Small intestine (tissue), 7 donors: ENCODE results near the gene MMP8. TPM values are rescaled to one million over a fixed set of nuclear protein-coding genes. Genes with fewer than 3 reads are reported as not detected.

ENCODE experiments used
- DNase-seq, 2 donors: peaks; one replicate each; pipeline versions ENCODE4 v3.0.0 to v3.0.0-alpha.2; 2013
- FAIRE-seq: peaks from 2 replicates; lab custom pipeline; 2012; peaks lifted over from hg19 to GRCh38; lab: Jason Lieb, UNC
- H3K27ac ChIP-seq, 3 donors: one replicate each; pipeline ENCODE4 v1.5.1; 2013; ENCODE audit warnings: low read length in 2 of 3, mild to moderate bottlenecking in 2 of 3, control low read depth in 1 of 3, inconsistent platforms in 1 of 3, low read depth in 1 of 3, moderate library complexity in 1 of 3
- H3K27me3 ChIP-seq, 3 donors: one replicate each; pipeline ENCODE4 v1.6.1; 2013; ENCODE audit warnings: low read length in 3 of 3, inconsistent platforms in 1 of 3; ENCODE audit not compliant: control insufficient read depth in 3 of 3, insufficient read depth in 3 of 3
- H3K36me3 ChIP-seq, 3 donors: one replicate each; pipeline ENCODE4 v1.6.1; 2013; ENCODE audit warnings: low read length in 3 of 3, inconsistent platforms in 1 of 3, low read depth in 1 of 3, mild to moderate bottlenecking in 1 of 3, moderate library complexity in 1 of 3; ENCODE audit not compliant: control insufficient read depth in 3 of 3, insufficient read depth in 2 of 3
- H3K4me1 ChIP-seq, 3 donors: one replicate each; pipeline ENCODE4 v1.6.1; 2013; ENCODE audit warnings: low read length in 2 of 3, inconsistent platforms in 1 of 3, low read depth in 1 of 3, mild to moderate bottlenecking in 1 of 3, moderate library complexity in 1 of 3; ENCODE audit not compliant: control insufficient read depth in 3 of 3, insufficient read depth in 2 of 3
- H3K4me3 ChIP-seq, 3 donors: one replicate each; pipeline ENCODE4 v1.5.1; 2013; ENCODE audit warnings: low read length in 3 of 3, control low read depth in 1 of 3, inconsistent platforms in 1 of 3, low read depth in 1 of 3, mild to moderate bottlenecking in 1 of 3, moderate library complexity in 1 of 3
- H3K9me3 ChIP-seq, 2 donors: one replicate each; pipeline ENCODE4 v1.6.1; 2013; ENCODE audit warnings: low read depth in 1 of 2, low read length in 1 of 2; ENCODE audit not compliant: control insufficient read depth in 2 of 2, insufficient read depth in 1 of 2
- WGBS, 3 donors: extraction: QIAGEN DNeasy Blood & Tissue Kit; methylation state at CpG; one replicate each; pipeline ENCODE4 v1.1.7; 2013; 5-methylcytosine and 5-hydroxymethylcytosine counted together
- polyA plus RNA-seq, 4 donors: library from polyadenylated mRNA; stranded (reverse) in 3 of 4; unstranded in 1 of 4; fragments of 200-250 nt in 3 of 4; fragments of 120-200 nt in 1 of 4; gene quantifications; one replicate each; pipeline versions ENCODE4 v1.2.1 to v1.2.3, GENCODE V29; 2013
- donor health status: healthy with polysubstance abuse.
- donor health status: control.
- donor health status: control.
- donor health status: Bipolar disorder and iron deficiency.
- donor health status: healthy.

MMP8 gene
- polyA plus RNA-seq, 4 donors = 0.03 to 0.67 (median 0.18) TPM; not detected in 1

DNA sequence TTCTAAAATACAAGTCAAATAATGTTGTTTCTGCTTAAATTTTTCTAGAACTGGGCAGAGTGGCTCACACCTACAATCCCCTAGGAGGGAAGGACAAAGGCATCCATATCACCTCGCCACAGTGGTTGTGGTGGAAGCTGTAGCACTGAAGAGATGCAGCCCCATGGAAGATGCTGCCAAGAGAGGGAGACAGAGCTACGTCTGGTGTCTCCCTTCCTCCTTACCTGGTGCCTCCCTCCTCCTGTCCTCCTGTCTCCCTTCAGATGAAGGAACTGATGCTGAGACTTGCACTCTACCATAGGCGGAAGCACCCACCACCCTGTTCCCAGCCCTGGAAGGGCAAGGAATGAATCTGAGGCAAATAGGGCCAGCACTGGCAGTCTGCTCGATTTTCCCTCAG is 41.5 kb downstream of the MMP8 start:
- Histone ChIP-seq H3K27me3 (no peaks in the 10 kb centered on the region), H3K27ac (no peak overlapping the region)
- WGBS, 3 donors = 52 to 64% (median 62%) methylated on average over 4 of the region's 4 CpGs

DNA sequence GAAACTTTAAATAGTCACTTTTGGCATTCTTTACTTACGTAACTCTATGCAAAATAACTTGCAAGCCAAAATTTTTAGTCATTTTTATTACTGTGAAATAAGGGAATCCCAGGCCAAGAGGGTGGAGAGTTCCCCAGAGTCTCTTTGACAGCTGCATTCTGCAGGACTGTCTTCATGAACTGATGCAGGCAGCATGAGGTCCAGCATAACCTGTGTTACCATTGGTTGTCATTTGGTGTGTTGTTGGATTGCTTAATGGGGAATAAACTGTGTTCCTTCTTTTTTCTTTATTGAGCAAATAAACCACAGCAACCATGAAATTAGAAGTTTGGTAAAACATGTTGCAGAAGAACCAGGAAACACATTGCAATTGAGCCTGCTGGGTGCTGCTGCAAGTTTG is 43.8 kb downstream of the MMP8 start:
- no peaks in the 10 kb centered on the region for H3K27me3 ChIP-seq
- no peaks in the 10 kb centered on the region for H3K9me3 ChIP-seq
- no peaks in the 10 kb centered on the region for H3K4me1 ChIP-seq
- no peak overlapping the region for H3K27ac ChIP-seq
- H3K36me3 ChIP-seq = no peaks in the 10 kb centered on the region
- WGBS, 3 donors = 58 to 86% (median 75%) methylated on average over 1 of the region's 1 CpG
- no peak for FAIRE-seq
- no peak overlapping the region for H3K4me3 ChIP-seq
- DNase-seq = no peak

More for the DNA sequence above, 41.5 kb downstream of the MMP8 start:
- DNase-seq (no peak), FAIRE-seq (no peak)
- Histone ChIP-seq H3K4me3 (no peak overlapping the region), H3K9me3 (no peaks in the 10 kb centered on the region), H3K36me3 (no peaks in the 10 kb centered on the region), H3K4me1 (no peaks in the 10 kb centered on the region)

DNA sequence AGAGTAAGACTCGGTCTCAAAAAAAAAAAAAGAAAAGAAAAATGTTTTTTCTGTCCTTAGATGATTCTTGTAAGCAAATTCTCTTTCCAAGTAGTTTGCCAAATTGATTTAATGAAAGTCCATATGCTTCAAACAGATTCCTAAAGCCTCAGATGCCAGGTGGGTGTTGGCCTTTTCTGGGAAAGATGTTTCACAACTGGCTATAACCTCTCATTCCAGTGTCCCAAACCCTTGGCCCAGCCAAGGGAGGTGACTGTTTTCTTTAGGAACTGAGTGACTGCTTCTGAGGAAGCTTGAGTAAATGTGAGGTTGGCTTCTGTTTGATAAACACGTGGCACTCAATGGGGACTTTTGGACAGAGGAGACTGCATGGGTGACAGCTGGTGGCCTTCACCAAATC is 46.7 kb downstream of the MMP8 start:
- no peak overlapping the region for H3K27ac ChIP-seq
- WGBS, 3 donors = 69 to 83% (median 77%) methylated on average over 2 of the region's 2 CpGs
- no peaks in the 10 kb centered on the region for H3K9me3 ChIP-seq
- H3K4me1 ChIP-seq = no peaks in the 10 kb centered on the region
- no peak for FAIRE-seq
- H3K4me3 ChIP-seq = no peak overlapping the region
- DNase-seq = no peak
- no peaks in the 10 kb centered on the region for H3K36me3 ChIP-seq
- no peaks in the 10 kb centered on the region for H3K27me3 ChIP-seq

DNA sequence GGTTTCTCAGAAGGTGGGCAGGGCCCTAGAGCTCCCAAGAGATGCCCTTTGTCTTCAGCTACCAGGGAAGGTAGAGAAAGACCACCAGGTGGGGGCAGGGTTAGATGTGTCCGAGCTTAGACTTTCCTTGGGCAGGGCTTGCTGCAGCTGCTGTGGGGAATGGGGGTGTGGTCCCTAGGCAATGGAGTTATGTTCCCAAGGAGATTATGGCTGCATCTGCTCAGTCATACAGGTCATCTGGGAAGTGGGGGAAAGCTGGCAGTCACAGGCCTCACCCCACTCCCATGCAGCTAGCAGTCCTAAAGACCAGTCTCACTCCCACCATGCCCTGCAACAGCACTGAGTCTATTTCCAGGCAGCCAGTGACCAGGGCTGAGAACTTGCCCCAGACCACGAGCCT is 48.7 kb downstream of the MMP8 start:
- DNase-seq (no peak), FAIRE-seq (no peak)
- H3K27ac ChIP-seq = no peak overlapping the region

DNA sequence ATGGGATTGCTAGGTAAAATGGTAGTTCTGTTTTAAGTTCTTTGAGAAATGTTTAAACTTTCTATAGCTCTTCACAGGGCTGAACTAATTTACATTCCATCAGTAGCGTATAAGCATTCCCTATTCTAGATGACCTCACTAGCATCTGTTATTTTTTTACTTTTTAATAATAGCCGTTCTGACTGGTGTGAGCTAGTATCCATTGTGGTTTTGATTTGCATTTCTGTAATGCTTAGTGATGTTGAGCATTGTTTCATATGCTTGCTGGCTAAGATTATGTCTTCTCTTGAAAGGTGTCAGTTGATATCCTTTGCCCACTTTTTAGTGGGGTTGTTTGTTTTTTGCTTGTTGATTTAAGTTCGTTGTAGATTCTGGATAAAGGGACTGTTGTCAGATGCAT is 55.1 kb downstream of the MMP8 start:
- no peaks in the 10 kb centered on the region for H3K9me3 ChIP-seq
- no peak overlapping the region for H3K27ac ChIP-seq
- FAIRE-seq (no peak), DNase-seq (no peak)
- no peaks in the 10 kb centered on the region for H3K36me3 ChIP-seq
- WGBS, 3 donors = 65 to 74% (median 71%) methylated on average over 3 of the region's 3 CpGs
- H3K27me3 ChIP-seq = no peaks in the 10 kb centered on the region
- peaks cover 0 to 2% (median 0%) of the 10 kb centered on the region in 3 donors for H3K4me1 ChIP-seq
- no peak overlapping the region for H3K4me3 ChIP-seq

More for the DNA sequence above, 48.7 kb downstream of the MMP8 start:
- Histone ChIP-seq H3K27me3 (no peaks in the 10 kb centered on the region), H3K4me3 (no peak overlapping the region), H3K9me3 (no peaks in the 10 kb centered on the region), H3K36me3 (no peaks in the 10 kb centered on the region), H3K4me1 (no peaks in the 10 kb centered on the region)
- WGBS, 3 donors = 64 to 77% (median 71%) methylated on average over 2 of the region's 2 CpGs

DNA sequence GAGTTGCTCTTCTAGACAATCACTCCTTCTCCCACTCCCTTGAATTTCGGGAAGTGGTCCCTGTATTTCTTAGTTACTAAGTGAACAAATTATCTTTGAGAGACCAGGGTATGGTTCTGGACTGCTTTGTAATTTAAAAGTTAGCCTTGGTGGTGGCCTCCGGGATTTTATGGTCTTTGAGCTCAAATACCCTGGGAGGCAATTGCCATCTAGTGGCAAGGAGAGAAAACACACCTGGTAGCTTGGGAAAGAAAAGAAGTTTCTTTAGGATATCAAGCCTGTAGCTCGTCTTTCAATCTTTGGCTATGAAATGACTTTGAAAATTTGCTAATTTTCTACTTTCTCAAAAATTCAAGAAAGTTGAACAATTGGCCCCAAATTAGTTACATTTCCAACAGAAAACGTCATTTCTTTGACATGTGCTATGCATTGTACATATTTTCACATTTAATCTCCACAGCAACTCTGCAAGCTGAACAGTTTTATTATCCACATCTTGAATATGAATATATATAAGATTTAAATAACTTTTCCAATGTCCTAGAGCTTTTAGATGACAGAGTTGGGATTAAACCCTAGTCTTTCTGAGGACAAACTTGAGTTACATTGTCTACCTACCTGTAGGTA is 58.3 kb downstream of the MMP8 start:
- no peak for FAIRE-seq
- no peaks in the 10 kb centered on the region for H3K27me3 ChIP-seq
- 3 to 12% (median 4%) methylated on average over 4 of the region's 4 CpGs for WGBS, 3 donors

DNA sequence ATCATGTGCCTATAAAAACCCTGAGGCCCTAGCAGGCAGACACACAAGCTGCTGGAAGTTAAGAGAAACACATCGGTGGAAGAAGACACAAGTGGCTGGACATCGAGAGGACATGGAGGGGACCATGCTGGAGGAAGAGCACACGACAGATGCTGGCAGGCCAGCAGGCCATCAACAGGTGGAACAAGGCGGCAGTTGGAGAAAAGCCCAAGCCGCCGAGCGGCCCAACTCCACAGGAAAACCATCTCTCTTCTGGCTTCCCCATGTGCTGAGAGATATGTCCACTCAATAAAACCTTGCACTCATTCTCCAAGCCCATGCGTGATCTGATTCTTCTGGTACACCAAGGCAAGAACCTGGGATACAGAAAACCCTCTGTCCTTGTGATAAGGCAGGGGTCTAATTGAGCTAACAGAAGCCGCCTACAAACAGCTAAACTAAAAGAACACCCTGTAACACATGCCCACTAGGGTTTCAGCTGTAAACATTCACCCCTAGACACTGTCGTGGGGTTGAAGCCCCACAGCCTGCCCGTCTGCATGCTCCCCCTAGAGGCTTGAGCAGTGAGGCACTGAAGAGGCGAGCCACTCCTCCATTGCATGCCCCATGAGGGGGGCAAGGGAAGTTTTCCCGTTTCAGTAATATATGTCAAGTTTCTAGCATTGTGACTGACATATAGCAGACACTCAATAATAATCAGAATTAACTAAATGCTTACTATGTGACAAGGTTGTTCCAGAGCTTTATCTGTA is 60.6 kb downstream of the MMP8 start:
- Histone ChIP-seq H3K4me3 (no peak overlapping the region), H3K36me3 (no peaks in the 10 kb centered on the region), H3K27me3 (no peaks in the 10 kb centered on the region), H3K27ac (no peak overlapping the region), H3K4me1 (peaks cover 0 to 2% (median 0%) of the 10 kb centered on the region in 3 donors), H3K9me3 (no peaks in the 10 kb centered on the region)
- DNase-seq (peak in 1 of 2 donors; percentile 7), FAIRE-seq (no peak)
- WGBS, 3 donors = 78 to 81% (median 78%) methylated on average over 13 of the region's 13 CpGs

More for the DNA sequence above, 58.3 kb downstream of the MMP8 start:
- no peaks in the 10 kb centered on the region for H3K36me3 ChIP-seq
- peak; percentile 63 to 65 for DNase-seq
- no peaks in the 10 kb centered on the region for H3K9me3 ChIP-seq
- H3K27ac ChIP-seq = no peak overlapping the region
- peaks cover 0 to 2% (median 0%) of the 10 kb centered on the region in 3 donors for H3K4me1 ChIP-seq
- H3K4me3 ChIP-seq = no peak overlapping the region

DNA sequence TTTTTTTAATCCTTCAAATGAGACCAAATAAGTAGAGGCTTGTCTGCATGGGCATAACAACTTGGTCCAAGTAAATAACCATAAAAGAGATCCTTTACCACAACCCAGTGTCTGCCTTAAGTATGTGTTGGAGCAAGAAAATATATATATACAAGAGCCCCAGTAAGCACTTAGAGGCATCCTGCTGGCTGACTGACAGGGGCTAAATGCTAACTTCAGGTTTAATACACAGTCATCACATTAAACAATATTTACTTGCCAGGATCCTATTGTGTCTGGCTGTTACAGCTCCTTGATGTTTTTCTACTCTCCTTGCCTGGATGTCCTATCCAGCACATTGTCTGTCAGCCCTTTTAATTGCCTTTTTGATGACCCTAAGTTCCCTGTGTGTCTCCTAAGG is 62.1 kb downstream of the MMP8 start:
- H3K4me3 ChIP-seq = no peak overlapping the region
- DNase-seq (no peak), FAIRE-seq (no peak)
- H3K9me3 ChIP-seq = no peaks in the 10 kb centered on the region
- H3K4me1 ChIP-seq = peaks cover 0 to 2% (median 0%) of the 10 kb centered on the region in 3 donors
- no peak overlapping the region for H3K27ac ChIP-seq
- H3K36me3 ChIP-seq = no peaks in the 10 kb centered on the region
- no peaks in the 10 kb centered on the region for H3K27me3 ChIP-seq
